ENCODE results near the gene GOLGA6L2. TPM values are rescaled to one million over a fixed set of nuclear protein-coding genes. Genes with fewer than 3 reads are reported as not detected.

The GOLGA6L2 gene
- total RNA-seq, 1 donor from 2014 or later = not detected

DNA sequence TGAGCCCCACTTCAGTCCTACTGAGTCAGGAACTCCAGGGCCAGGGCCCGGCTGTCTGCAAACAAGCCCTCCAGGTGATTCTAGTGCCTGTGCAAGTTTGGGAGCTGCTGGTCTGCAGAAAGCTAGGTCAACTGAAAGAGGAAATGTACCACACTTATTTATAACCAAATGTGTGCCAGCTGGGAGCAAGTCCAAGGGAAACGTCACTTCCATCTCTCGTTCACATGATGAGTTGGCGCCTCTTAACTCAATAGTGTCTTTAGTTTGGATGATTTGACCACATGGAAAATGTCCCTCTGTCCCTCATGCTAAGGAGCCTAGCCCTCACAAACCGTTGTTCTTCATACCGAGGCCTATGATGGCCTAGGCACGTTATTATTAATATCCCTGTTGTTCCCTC lies 49.3 kb downstream of the GOLGA6L2 start:
- H3K4me1 Mint-ChIP-seq (ENCODE audit: low read depth, unreplicated experiment) = peaks cover 3% of the 10 kb centered on the region
- H3K4me3 Mint-ChIP-seq (ENCODE audit: unreplicated experiment) = no peak overlapping the region
- no peak for TF ChIP-seq CTCF (IDR thresholded peaks at IDR 0.05; ENCODE audit: partially characterized antibody, unreplicated experiment)
- no peaks in the 10 kb centered on the region for H3K36me3 Mint-ChIP-seq (ENCODE audit: unreplicated experiment)
- peaks cover 4% of the 10 kb centered on the region for H3K27me3 Mint-ChIP-seq (ENCODE audit: unreplicated experiment)
- no peak overlapping the region for H3K27ac Mint-ChIP-seq (ENCODE audit: unreplicated experiment)
- no peak for DNase-seq
- H3K9me3 Mint-ChIP-seq (ENCODE audit: unreplicated experiment) = peaks cover 8% of the 10 kb centered on the region

DNA sequence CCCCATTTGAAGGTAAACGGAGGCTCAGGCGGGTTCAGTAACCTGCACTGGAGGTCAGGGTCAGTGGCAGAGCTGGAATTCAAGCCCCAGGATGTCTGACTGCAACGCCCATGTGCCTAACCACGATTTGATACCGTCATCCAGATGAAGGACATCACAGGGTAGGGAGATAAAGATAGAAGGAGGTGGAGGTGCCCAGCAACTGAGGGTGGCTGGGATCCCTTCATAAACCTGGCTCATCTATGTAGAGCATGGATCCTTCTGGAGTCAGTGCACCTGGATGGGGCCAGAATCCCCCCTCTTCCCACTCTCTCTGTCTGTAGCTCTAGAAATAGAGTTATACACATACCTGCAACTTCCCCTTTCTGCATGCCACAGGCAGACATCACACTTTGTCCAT lies 51.2 kb downstream of the GOLGA6L2 start:
- no peaks in the 10 kb centered on the region for H3K4me1 Mint-ChIP-seq (ENCODE audit: low read depth, unreplicated experiment)
- H3K36me3 Mint-ChIP-seq (ENCODE audit: unreplicated experiment) = no peaks in the 10 kb centered on the region
- peaks cover 5% of the 10 kb centered on the region for H3K9me3 Mint-ChIP-seq (ENCODE audit: unreplicated experiment)
- H3K27me3 Mint-ChIP-seq (ENCODE audit: unreplicated experiment) = peaks cover 4% of the 10 kb centered on the region
- DNase-seq = no peak
- H3K27ac Mint-ChIP-seq (ENCODE audit: unreplicated experiment) = no peak overlapping the region
- H3K4me3 Mint-ChIP-seq (ENCODE audit: unreplicated experiment) = no peak overlapping the region
- TF ChIP-seq CTCF (IDR thresholded peaks at IDR 0.05; ENCODE audit: partially characterized antibody, unreplicated experiment) = no peak

DNA sequence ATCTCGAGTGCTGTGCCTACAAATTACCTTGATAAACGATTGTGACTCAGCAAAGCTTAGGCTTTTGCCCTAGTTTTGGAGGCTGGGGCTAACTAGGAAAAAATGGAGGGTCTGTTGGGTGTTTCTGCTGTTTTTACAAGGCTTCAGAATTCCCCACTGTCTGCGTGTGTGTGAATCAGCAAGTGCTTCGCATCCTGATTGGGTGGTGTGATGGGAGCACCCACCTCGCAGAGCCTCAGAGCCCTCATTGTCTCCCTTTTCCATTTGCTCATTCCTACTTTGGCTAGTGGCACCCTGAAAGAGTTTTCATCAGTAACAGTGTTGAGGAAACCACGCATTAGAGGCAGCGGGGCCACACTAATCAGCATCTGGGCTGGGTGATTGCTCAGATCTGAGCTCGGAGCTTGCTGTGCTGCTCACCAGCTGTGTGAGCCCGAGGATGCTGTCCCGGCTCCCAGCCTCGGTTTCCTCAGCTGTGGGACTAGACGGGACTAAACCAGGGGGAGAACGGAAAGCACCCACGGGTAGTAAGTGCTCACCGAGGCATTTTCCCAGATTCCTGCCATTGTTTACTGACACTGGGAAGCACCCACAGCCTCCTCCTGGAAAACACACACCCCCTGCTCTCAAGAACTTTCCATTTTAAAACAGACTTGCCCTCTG lies 51.9 kb downstream of the GOLGA6L2 start:
- no peak for TF ChIP-seq CTCF (IDR thresholded peaks at IDR 0.05; ENCODE audit: partially characterized antibody, unreplicated experiment)
- DNase-seq = no peak
- Mint-ChIP-seq H3K27ac (ENCODE audit: unreplicated experiment) (no peak overlapping the region), H3K36me3 (ENCODE audit: unreplicated experiment) (no peaks in the 10 kb centered on the region), H3K4me3 (ENCODE audit: unreplicated experiment) (no peak overlapping the region), H3K9me3 (ENCODE audit: unreplicated experiment) (peaks cover 5% of the 10 kb centered on the region), H3K4me1 (ENCODE audit: low read depth, unreplicated experiment) (no peaks in the 10 kb centered on the region), H3K27me3 (ENCODE audit: unreplicated experiment) (peaks cover 2% of the 10 kb centered on the region)

Other genes with a start within 250 kb of the GOLGA6L2 start
- gene GOLGA6L26, start 113.0 kb downstream of the GOLGA6L2 start, total RNA-seq (ENCODE audit: unreplicated experiment) = not detected
- gene GOLGA8S, start 92.5 kb downstream of the GOLGA6L2 start, total RNA-seq (ENCODE audit: unreplicated experiment) = not detected
- 1.4 TPM for gene MKRN3, start 118.4 kb upstream of the GOLGA6L2 start, total RNA-seq (ENCODE audit: unreplicated experiment)
- 27.1 TPM for gene MAGEL2, start 200.6 kb upstream of the GOLGA6L2 start, total RNA-seq (ENCODE audit: unreplicated experiment)
- 115 TPM for gene NDN, start 240.1 kb upstream of the GOLGA6L2 start, total RNA-seq (ENCODE audit: unreplicated experiment)

Measured in glutamatergic neuron (in vitro differentiated cells).